GM18508 (cell line): Measurements from ENCODE around the gene TMPRSS9.
"Not testable (repeated sequence)": the region's sequence is repeated elsewhere in the genome, so short reads cannot be mapped to it uniquely, and the experiment has no call there.

Source experiments
- ATAC-seq: cut with Tn5 transposase; IDR thresholded peaks from one replicate; pipeline ENCODE4 v1.9.1; 2021; ENCODE audit warnings: moderate number of reproducible peaks; ENCODE audit not compliant: insufficient read depth, unreplicated experiment

Gene TMPRSS9

GRCh38 chr19:2454199-2454961 is 94.3 kb downstream of the TMPRSS9 start:
- ATAC-seq = no peak

GRCh38 chr19:2454962-2455850 is 95.1 kb downstream of the TMPRSS9 start:
- no peak for ATAC-seq

- no peak for ATAC-seq
Measured at GRCh38 chr19:2455851-2456570, 95.9 kb downstream of the TMPRSS9 start.

- ATAC-seq = no peak
Measured at GRCh38 chr19:2457394-2458037, 97.5 kb downstream of the TMPRSS9 start.

- ATAC-seq = no peak
Measured at GRCh38 chr19:2458054-2458453, 98.0 kb downstream of the TMPRSS9 start.

- not testable (repeated sequence) for ATAC-seq
Measured at GRCh38 chr19:2458776-2459175, 98.7 kb downstream of the TMPRSS9 start.

GRCh38 chr19:2460245-2460644 is 100.2 kb downstream of the TMPRSS9 start:
- no peak for ATAC-seq

GRCh38 chr19:2461751-2462634 is 101.9 kb downstream of the TMPRSS9 start:
- no peak for ATAC-seq

- no peak for ATAC-seq
Measured at GRCh38 chr19:2462635-2463421, 102.8 kb downstream of the TMPRSS9 start.

- not testable (repeated sequence) for ATAC-seq
Measured at GRCh38 chr19:2463694-2464093, 103.6 kb downstream of the TMPRSS9 start.

- ATAC-seq = no peak
Measured at GRCh38 chr19:2464389-2464788, 104.3 kb downstream of the TMPRSS9 start.

- no peak for ATAC-seq
Measured at GRCh38 chr19:2468596-2468995, 108.5 kb downstream of the TMPRSS9 start.

- ATAC-seq = no peak
Measured at GRCh38 chr19:2469102-2469914, 109.2 kb downstream of the TMPRSS9 start.

- not testable (repeated sequence) for ATAC-seq
Measured at GRCh38 chr19:2469915-2470200, 109.8 kb downstream of the TMPRSS9 start.

- no peak for ATAC-seq
Measured at GRCh38 chr19:2474232-2475017, 114.4 kb downstream of the TMPRSS9 start.

- no peak for ATAC-seq
Measured at GRCh38 chr19:2475018-2475701, 115.1 kb downstream of the TMPRSS9 start.
